ENCODE measurements around the gene SHKBP1. TPM values are rescaled to one million over a fixed set of nuclear protein-coding genes. Genes with fewer than 3 reads are reported as not detected.

The SHKBP1 gene
- total and polyA plus RNA-seq, 9 of the 15 experiments (the other 6 are each of a cell fraction or from before 2014, with no cell fraction given), result 1.2 to 58.1 (median 22.3) TPM

GRCh38 chr19:40529093-40529954 is 47.3 kb upstream of the SHKBP1 start (continued):
- TF ChIP-seq, protein P1, sequence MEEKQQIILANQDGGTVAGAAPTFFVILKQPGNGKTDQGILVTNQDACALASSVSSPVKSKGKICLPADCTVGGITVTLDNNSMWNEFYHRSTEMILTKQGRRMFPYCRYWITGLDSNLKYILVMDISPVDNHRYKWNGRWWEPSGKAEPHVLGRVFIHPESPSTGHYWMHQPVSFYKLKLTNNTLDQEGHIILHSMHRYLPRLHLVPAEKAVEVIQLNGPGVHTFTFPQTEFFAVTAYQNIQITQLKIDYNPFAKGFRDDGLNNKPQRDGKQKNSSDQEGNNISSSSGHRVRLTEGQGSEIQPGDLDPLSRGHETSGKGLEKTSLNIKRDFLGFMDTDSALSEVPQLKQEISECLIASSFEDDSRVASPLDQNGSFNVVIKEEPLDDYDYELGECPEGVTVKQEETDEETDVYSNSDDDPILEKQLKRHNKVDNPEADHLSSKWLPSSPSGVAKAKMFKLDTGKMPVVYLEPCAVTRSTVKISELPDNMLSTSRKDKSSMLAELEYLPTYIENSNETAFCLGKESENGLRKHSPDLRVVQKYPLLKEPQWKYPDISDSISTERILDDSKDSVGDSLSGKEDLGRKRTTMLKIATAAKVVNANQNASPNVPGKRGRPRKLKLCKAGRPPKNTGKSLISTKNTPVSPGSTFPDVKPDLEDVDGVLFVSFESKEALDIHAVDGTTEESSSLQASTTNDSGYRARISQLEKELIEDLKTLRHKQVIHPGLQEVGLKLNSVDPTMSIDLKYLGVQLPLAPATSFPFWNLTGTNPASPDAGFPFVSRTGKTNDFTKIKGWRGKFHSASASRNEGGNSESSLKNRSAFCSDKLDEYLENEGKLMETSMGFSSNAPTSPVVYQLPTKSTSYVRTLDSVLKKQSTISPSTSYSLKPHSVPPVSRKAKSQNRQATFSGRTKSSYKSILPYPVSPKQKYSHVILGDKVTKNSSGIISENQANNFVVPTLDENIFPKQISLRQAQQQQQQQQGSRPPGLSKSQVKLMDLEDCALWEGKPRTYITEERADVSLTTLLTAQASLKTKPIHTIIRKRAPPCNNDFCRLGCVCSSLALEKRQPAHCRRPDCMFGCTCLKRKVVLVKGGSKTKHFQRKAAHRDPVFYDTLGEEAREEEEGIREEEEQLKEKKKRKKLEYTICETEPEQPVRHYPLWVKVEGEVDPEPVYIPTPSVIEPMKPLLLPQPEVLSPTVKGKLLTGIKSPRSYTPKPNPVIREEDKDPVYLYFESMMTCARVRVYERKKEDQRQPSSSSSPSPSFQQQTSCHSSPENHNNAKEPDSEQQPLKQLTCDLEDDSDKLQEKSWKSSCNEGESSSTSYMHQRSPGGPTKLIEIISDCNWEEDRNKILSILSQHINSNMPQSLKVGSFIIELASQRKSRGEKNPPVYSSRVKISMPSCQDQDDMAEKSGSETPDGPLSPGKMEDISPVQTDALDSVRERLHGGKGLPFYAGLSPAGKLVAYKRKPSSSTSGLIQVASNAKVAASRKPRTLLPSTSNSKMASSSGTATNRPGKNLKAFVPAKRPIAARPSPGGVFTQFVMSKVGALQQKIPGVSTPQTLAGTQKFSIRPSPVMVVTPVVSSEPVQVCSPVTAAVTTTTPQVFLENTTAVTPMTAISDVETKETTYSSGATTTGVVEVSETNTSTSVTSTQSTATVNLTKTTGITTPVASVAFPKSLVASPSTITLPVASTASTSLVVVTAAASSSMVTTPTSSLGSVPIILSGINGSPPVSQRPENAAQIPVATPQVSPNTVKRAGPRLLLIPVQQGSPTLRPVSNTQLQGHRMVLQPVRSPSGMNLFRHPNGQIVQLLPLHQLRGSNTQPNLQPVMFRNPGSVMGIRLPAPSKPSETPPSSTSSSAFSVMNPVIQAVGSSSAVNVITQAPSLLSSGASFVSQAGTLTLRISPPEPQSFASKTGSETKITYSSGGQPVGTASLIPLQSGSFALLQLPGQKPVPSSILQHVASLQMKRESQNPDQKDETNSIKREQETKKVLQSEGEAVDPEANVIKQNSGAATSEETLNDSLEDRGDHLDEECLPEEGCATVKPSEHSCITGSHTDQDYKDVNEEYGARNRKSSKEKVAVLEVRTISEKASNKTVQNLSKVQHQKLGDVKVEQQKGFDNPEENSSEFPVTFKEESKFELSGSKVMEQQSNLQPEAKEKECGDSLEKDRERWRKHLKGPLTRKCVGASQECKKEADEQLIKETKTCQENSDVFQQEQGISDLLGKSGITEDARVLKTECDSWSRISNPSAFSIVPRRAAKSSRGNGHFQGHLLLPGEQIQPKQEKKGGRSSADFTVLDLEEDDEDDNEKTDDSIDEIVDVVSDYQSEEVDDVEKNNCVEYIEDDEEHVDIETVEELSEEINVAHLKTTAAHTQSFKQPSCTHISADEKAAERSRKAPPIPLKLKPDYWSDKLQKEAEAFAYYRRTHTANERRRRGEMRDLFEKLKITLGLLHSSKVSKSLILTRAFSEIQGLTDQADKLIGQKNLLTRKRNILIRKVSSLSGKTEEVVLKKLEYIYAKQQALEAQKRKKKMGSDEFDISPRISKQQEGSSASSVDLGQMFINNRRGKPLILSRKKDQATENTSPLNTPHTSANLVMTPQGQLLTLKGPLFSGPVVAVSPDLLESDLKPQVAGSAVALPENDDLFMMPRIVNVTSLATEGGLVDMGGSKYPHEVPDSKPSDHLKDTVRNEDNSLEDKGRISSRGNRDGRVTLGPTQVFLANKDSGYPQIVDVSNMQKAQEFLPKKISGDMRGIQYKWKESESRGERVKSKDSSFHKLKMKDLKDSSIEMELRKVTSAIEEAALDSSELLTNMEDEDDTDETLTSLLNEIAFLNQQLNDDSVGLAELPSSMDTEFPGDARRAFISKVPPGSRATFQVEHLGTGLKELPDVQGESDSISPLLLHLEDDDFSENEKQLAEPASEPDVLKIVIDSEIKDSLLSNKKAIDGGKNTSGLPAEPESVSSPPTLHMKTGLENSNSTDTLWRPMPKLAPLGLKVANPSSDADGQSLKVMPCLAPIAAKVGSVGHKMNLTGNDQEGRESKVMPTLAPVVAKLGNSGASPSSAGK (IDR thresholded peaks at IDR 0.05), result no peak
- TF ChIP-seq ZNF740 (CRISPR knock-in tag; IDR thresholded peaks at IDR 0.05) (peak; percentile 85), ZNF740 (tag; IDR thresholded peaks at IDR 0.05) (peak in 1 of 2 experiments; percentile 75; a peak in 2 of 4 replicates), BRD9 (IDR thresholded peaks at IDR 0.05; ENCODE audit: low read depth, partially characterized antibody) (no peak), ZC3H11A (IDR thresholded peaks at IDR 0.05; ENCODE audit: low read depth, low read length) (no peak), FOXM1 (IDR thresholded peaks at IDR 0.05; ENCODE audit: low read depth) (no peak), FOXM1 (CRISPR knock-in tag; IDR thresholded peaks at IDR 0.05; ENCODE audit: low read depth) (no peak), GATA2 (CRISPR knock-in tag; IDR thresholded peaks at IDR 0.05) (no peak), NR2F6 (CRISPR knock-in tag; IDR thresholded peaks at IDR 0.05) (no peak), ZNF347 (CRISPR knock-in tag; IDR thresholded peaks at IDR 0.05; ENCODE audit: low read depth) (no peak), STAT6 (CRISPR knock-in tag; IDR thresholded peaks at IDR 0.05) (no peak), SIN3B (IDR thresholded peaks at IDR 0.05; ENCODE audit: low read depth) (no peak), ZNF551 (CRISPR knock-in tag; IDR thresholded peaks at IDR 0.05) (no peak)

Data from K562 (cell line).